Esophagus muscularis mucosa (tissue), 3 donors: ENCODE measurements around the gene FOXO6.

Experiments used
- CTCF ChIP-seq, 3 experiments: fragments of 200-600 bp in 2 of 3; fragments of 450-650 bp in 1 of 3; sonication (generic) in 2 of 3; IDR thresholded peaks; one replicate each; pipeline ENCODE4 v1.5.1; 2017 to 2019; ENCODE audit warnings: antibody characterized with exemption in 3 of 3, mild to moderate bottlenecking in 2 of 3, moderate library complexity in 1 of 3
- POLR2A ChIP-seq: fragments of 450-650 bp; IDR thresholded peaks from one replicate; pipeline ENCODE4 v1.6.1; 2017; ENCODE audit warnings: antibody characterized with exemption, moderate library complexity, mild to moderate bottlenecking, low read depth
- POLR2AphosphoS5 ChIP-seq, 2 donors: sonication (generic); formaldehyde crosslinking; IDR thresholded peaks; one replicate each; pipeline ENCODE4 v1.6.1; 2017; ENCODE audit warnings: antibody characterized with exemption in 2 of 2

- no peak for TF ChIP-seq POLR2AphosphoS5 (IDR thresholded peaks at IDR 0.05)
- TF ChIP-seq CTCF (IDR thresholded peaks at IDR 0.05): no peak
- TF ChIP-seq POLR2A: no peak
Observed at GRCh38 chr1:41422306-41422705, 61.1 kb downstream of the FOXO6 start.
